Stimulated activated effector memory CD8-positive, alpha-beta T cell treated with anti-CD3 and anti-CD28 coated beads, Interleukin-12 subunit alpha, Interleukin-12 subunit beta, amount 100 ng/mL, for 72 hours (primary cell): ENCODE measurements around the gene PSPN.
"Not testable (repeated sequence)": the region's sequence is repeated elsewhere in the genome, so short reads cannot be mapped to it uniquely, and the experiment has no call there.

Experiments
- ATAC-seq: fragments of 150-1000 bp; cut with Tn5 transposase; 2 replicates; pipeline ENCODE4 v1.10.0; 2021
- DNase-seq, 2 donors: peaks; one replicate each; pipeline ENCODE4 v3.0.0; 2021 to 2022; ENCODE audit warnings: low spot score in 2 of 2
- H3K27ac Mint-ChIP-seq: one replicate; pipeline ENCODE4 v1.8.0; 2022; ENCODE audit warnings: mild to moderate bottlenecking, mixed read lengths
- H3K36me3 Mint-ChIP-seq: one replicate; pipeline ENCODE4 v1.8.0; 2022; ENCODE audit warnings: mild to moderate bottlenecking, mixed read lengths
- H3K4me1 Mint-ChIP-seq: one replicate; pipeline ENCODE4 v1.8.0; 2022; ENCODE audit warnings: mixed read lengths
- H3K4me3 Mint-ChIP-seq: one replicate; pipeline ENCODE4 v1.8.0; 2022; ENCODE audit warnings: mild to moderate bottlenecking, mixed read lengths
- H3K9me3 Mint-ChIP-seq: one replicate; pipeline ENCODE4 v1.8.0; 2022; ENCODE audit warnings: mixed read lengths

The PSPN gene

GRCh38 chr19:6360857-6361216, 14.9 kb downstream of the PSPN start:
- H3K9me3 Mint-ChIP-seq, ATAC-seq, DNase-seq: not testable (repeated sequence)
- Mint-ChIP-seq H3K4me1 (peaks cover 21% of the 10 kb centered on the region), H3K27ac (peak overlapping the region; percentile 98), H3K4me3 (peak overlapping the region; percentile 99), H3K36me3 (peaks cover 48% of the 10 kb centered on the region)

- Mint-ChIP-seq H3K4me3 (peak overlapping the region; percentile 99), H3K36me3 (peaks cover 44% of the 10 kb centered on the region), H3K27ac (peak overlapping the region; percentile 98), H3K4me1 (peaks cover 21% of the 10 kb centered on the region)
- not testable (repeated sequence) for ATAC-seq, H3K9me3 Mint-ChIP-seq, DNase-seq
Observed at GRCh38 chr19:6360445-6360844, 15.3 kb downstream of the PSPN start.

GRCh38 chr19:6359568-6360341, 16.0 kb downstream of the PSPN start:
- Mint-ChIP-seq H3K36me3 (peaks cover 37% of the 10 kb centered on the region), H3K4me1 (peaks cover 21% of the 10 kb centered on the region), H3K9me3 (no peaks in the 10 kb centered on the region), H3K4me3 (no peak overlapping the region), H3K27ac (no peak overlapping the region)
- DNase-seq (no peak), ATAC-seq (no peak)

GRCh38 chr19:6358003-6358402, 17.7 kb downstream of the PSPN start:
- Mint-ChIP-seq H3K9me3 (no peaks in the 10 kb centered on the region), H3K36me3 (peaks cover 20% of the 10 kb centered on the region), H3K4me1 (peaks cover 11% of the 10 kb centered on the region), H3K27ac (no peak overlapping the region), H3K4me3 (no peak overlapping the region)
- no peak for DNase-seq
- ATAC-seq, result no peak

GRCh38 chr19:6357174-6357573, 18.6 kb downstream of the PSPN start:
- no peaks in the 10 kb centered on the region for H3K9me3 Mint-ChIP-seq
- no peak overlapping the region for H3K4me3 Mint-ChIP-seq
- H3K27ac Mint-ChIP-seq, result no peak overlapping the region
- peaks cover 11% of the 10 kb centered on the region for H3K36me3 Mint-ChIP-seq
- ATAC-seq (no peak), DNase-seq (no peak)
- H3K4me1 Mint-ChIP-seq, result peaks cover 2% of the 10 kb centered on the region

GRCh38 chr19:6355321-6356040, 20.3 kb downstream of the PSPN start:
- H3K9me3 Mint-ChIP-seq, H3K4me1 Mint-ChIP-seq, H3K27ac Mint-ChIP-seq, H3K36me3 Mint-ChIP-seq, H3K4me3 Mint-ChIP-seq, ATAC-seq, DNase-seq: not testable (repeated sequence)

GRCh38 chr19:6354098-6354674, 21.5 kb downstream of the PSPN start:
- Mint-ChIP-seq H3K27ac (no peak overlapping the region), H3K4me3 (no peak overlapping the region), H3K9me3 (no peaks in the 10 kb centered on the region), H3K36me3 (no peaks in the 10 kb centered on the region), H3K4me1 (no peaks in the 10 kb centered on the region)
- DNase-seq, result no peak
- no peak for ATAC-seq

- Mint-ChIP-seq H3K4me1 (no peaks in the 10 kb centered on the region), H3K4me3 (no peak overlapping the region), H3K36me3 (no peaks in the 10 kb centered on the region)
Observed at GRCh38 chr19:6352381-6353165, 23.2 kb downstream of the PSPN start.

GRCh38 chr19:6350688-6351087, 25.0 kb downstream of the PSPN start:
- ATAC-seq, result no peak

More at GRCh38 chr19:6352381-6353165, 23.2 kb downstream of the PSPN start:
- ATAC-seq, result no peak
- no peak for DNase-seq
- no peaks in the 10 kb centered on the region for H3K9me3 Mint-ChIP-seq
- H3K27ac Mint-ChIP-seq, result no peak overlapping the region

GRCh38 chr19:6349271-6349670, 26.5 kb downstream of the PSPN start:
- H3K36me3 Mint-ChIP-seq, ATAC-seq, DNase-seq, H3K4me1 Mint-ChIP-seq, H3K9me3 Mint-ChIP-seq, H3K4me3 Mint-ChIP-seq: not testable (repeated sequence)
- H3K27ac Mint-ChIP-seq, result peak overlapping the region; percentile 15

More at GRCh38 chr19:6350688-6351087, 25.0 kb downstream of the PSPN start:
- Mint-ChIP-seq H3K4me1 (no peaks in the 10 kb centered on the region), H3K36me3 (no peaks in the 10 kb centered on the region), H3K9me3 (no peaks in the 10 kb centered on the region), H3K4me3 (no peak overlapping the region), H3K27ac (no peak overlapping the region)
- DNase-seq, result no peak

GRCh38 chr19:6343462-6343861, 32.3 kb downstream of the PSPN start:
- ATAC-seq (no peak), DNase-seq (no peak)
- no peak overlapping the region for H3K4me3 Mint-ChIP-seq
- H3K4me1 Mint-ChIP-seq, result peaks cover 6% of the 10 kb centered on the region
- no peaks in the 10 kb centered on the region for H3K36me3 Mint-ChIP-seq
- no peak overlapping the region for H3K27ac Mint-ChIP-seq
- H3K9me3 Mint-ChIP-seq, result peaks cover 3% of the 10 kb centered on the region

GRCh38 chr19:6340493-6341201, 35.1 kb downstream of the PSPN start:
- ATAC-seq (peak; percentile 76), DNase-seq (no peak)
- Mint-ChIP-seq H3K4me3 (no peak overlapping the region), H3K4me1 (peaks cover 6% of the 10 kb centered on the region), H3K36me3 (no peaks in the 10 kb centered on the region), H3K27ac (peak overlapping the region; percentile 78), H3K9me3 (peaks cover 3% of the 10 kb centered on the region)

GRCh38 chr19:6334490-6335285, 41.0 kb downstream of the PSPN start:
- H3K27ac Mint-ChIP-seq, result no peak overlapping the region
- ATAC-seq (no peak), DNase-seq (no peak)
- no peak overlapping the region for H3K4me3 Mint-ChIP-seq
- H3K4me1 Mint-ChIP-seq, result no peaks in the 10 kb centered on the region
- H3K9me3 Mint-ChIP-seq, result no peaks in the 10 kb centered on the region
- H3K36me3 Mint-ChIP-seq, result no peaks in the 10 kb centered on the region

GRCh38 chr19:6333439-6333838, 42.3 kb downstream of the PSPN start, which contains the start of gene ACER1:
Gene ACER1, minus strand, starts transcription at chr19:6333612. Its CDS starts 61 bp downstream, at chr19:6333551.
- Mint-ChIP-seq H3K36me3 (no peaks in the 10 kb centered on the region), H3K4me1 (no peaks in the 10 kb centered on the region), H3K9me3 (no peaks in the 10 kb centered on the region), H3K4me3 (no peak within 1 kb of the TSS), H3K27ac (no peak within 1 kb of the TSS)
- ATAC-seq (no peak), DNase-seq (no peak)
